Activated naive CD8-positive, alpha-beta T cell treated with anti-CD3 and anti-CD28 coated beads, Interleukin-2, amount 50 U/mL, for 24 hours (primary cell): ENCODE measurements around the gene HAUS7.
A peak's percentile ranks its signal among the peaks of the same experiment; 100 is the strongest.
"Not testable (repeated sequence)": the region's sequence is repeated elsewhere in the genome, so short reads cannot be mapped to it uniquely, and the experiment has no call there.

Experiments used
- ATAC-seq: fragments of 150-1000 bp; cut with Tn5 transposase; one replicate; pipeline ENCODE4 v1.10.0; 2021
- DNase-seq: peaks from one replicate; pipeline ENCODE4 v3.0.0; 2021
- H3K27ac Mint-ChIP-seq: one replicate; pipeline ENCODE4 v1.8.0; 2021; ENCODE audit warnings: mild to moderate bottlenecking, mixed read lengths
- H3K27me3 Mint-ChIP-seq: one replicate; pipeline ENCODE4 v1.8.0; 2021; ENCODE audit warnings: mixed read lengths
- H3K36me3 Mint-ChIP-seq: one replicate; pipeline ENCODE4 v1.8.0; 2021; ENCODE audit warnings: low read depth, mixed read lengths
- H3K4me1 Mint-ChIP-seq: one replicate; pipeline ENCODE4 v1.8.0; 2021; ENCODE audit warnings: mixed read lengths
- H3K4me3 Mint-ChIP-seq: one replicate; pipeline ENCODE4 v1.8.0; 2021; ENCODE audit warnings: mild to moderate bottlenecking, moderate library complexity, mixed read lengths
- H3K9me3 Mint-ChIP-seq: one replicate; pipeline ENCODE4 v1.8.0; 2021; ENCODE audit warnings: mixed read lengths

The HAUS7 gene

GRCh38 chrX:153410888-153411254 lies 59.5 kb downstream of the HAUS7 start:
- Mint-ChIP-seq H3K4me1 (peaks cover 8% of the 10 kb centered on the region), H3K4me3 (peak overlapping the region; percentile 59), H3K27ac (no peak overlapping the region), H3K9me3 (no peaks in the 10 kb centered on the region), H3K27me3 (no peaks in the 10 kb centered on the region), H3K36me3 (no peaks in the 10 kb centered on the region)
- DNase-seq (no peak), ATAC-seq (no peak)

GRCh38 chrX:153410373-153410772 lies 60.0 kb downstream of the HAUS7 start:
- Mint-ChIP-seq H3K9me3 (no peaks in the 10 kb centered on the region), H3K27me3 (no peaks in the 10 kb centered on the region), H3K4me1 (peaks cover 8% of the 10 kb centered on the region), H3K36me3 (no peaks in the 10 kb centered on the region), H3K4me3 (no peak overlapping the region), H3K27ac (no peak overlapping the region)
- DNase-seq (no peak), ATAC-seq (no peak)

- H3K27ac Mint-ChIP-seq: no peak overlapping the region
- H3K36me3 Mint-ChIP-seq: no peaks in the 10 kb centered on the region
- ATAC-seq (no peak), DNase-seq (no peak)
- H3K4me3 Mint-ChIP-seq: no peak overlapping the region
- peaks cover 8% of the 10 kb centered on the region for H3K4me1 Mint-ChIP-seq
- no peaks in the 10 kb centered on the region for H3K27me3 Mint-ChIP-seq
- H3K9me3 Mint-ChIP-seq: no peaks in the 10 kb centered on the region
Observed at GRCh38 chrX:153409414-153410101, 60.8 kb downstream of the HAUS7 start.

GRCh38 chrX:153408871-153409351 lies 61.5 kb downstream of the HAUS7 start:
- H3K36me3 Mint-ChIP-seq: no peaks in the 10 kb centered on the region
- H3K27me3 Mint-ChIP-seq: no peaks in the 10 kb centered on the region
- H3K4me3 Mint-ChIP-seq: no peak overlapping the region

GRCh38 chrX:153408221-153408721 lies 62.1 kb downstream of the HAUS7 start:
- no peak for DNase-seq
- H3K27me3 Mint-ChIP-seq: no peaks in the 10 kb centered on the region
- H3K4me3 Mint-ChIP-seq: no peak overlapping the region
- ATAC-seq: no peak
- no peak overlapping the region for H3K27ac Mint-ChIP-seq
- H3K9me3 Mint-ChIP-seq: no peaks in the 10 kb centered on the region
- peaks cover 8% of the 10 kb centered on the region for H3K4me1 Mint-ChIP-seq
- H3K36me3 Mint-ChIP-seq: no peaks in the 10 kb centered on the region

More at GRCh38 chrX:153408871-153409351, 61.5 kb downstream of the HAUS7 start:
- ATAC-seq: no peak
- Mint-ChIP-seq H3K27ac (no peak overlapping the region), H3K9me3 (no peaks in the 10 kb centered on the region), H3K4me1 (peaks cover 8% of the 10 kb centered on the region)
- DNase-seq: no peak

- ATAC-seq (no peak), DNase-seq (no peak)
- no peaks in the 10 kb centered on the region for H3K36me3 Mint-ChIP-seq
- no peaks in the 10 kb centered on the region for H3K27me3 Mint-ChIP-seq
- H3K9me3 Mint-ChIP-seq: no peaks in the 10 kb centered on the region
- no peak overlapping the region for H3K4me3 Mint-ChIP-seq
- H3K27ac Mint-ChIP-seq: no peak overlapping the region
- H3K4me1 Mint-ChIP-seq: peaks cover 8% of the 10 kb centered on the region
Observed at GRCh38 chrX:153407736-153408135, 62.6 kb downstream of the HAUS7 start.

GRCh38 chrX:153406903-153407302 lies 63.5 kb downstream of the HAUS7 start:
- Mint-ChIP-seq H3K27ac (no peak overlapping the region), H3K27me3 (no peaks in the 10 kb centered on the region), H3K9me3 (no peaks in the 10 kb centered on the region), H3K4me1 (peaks cover 4% of the 10 kb centered on the region), H3K4me3 (no peak overlapping the region), H3K36me3 (no peaks in the 10 kb centered on the region)
- ATAC-seq (no peak), DNase-seq (no peak)

- Mint-ChIP-seq H3K4me3 (no peak overlapping the region), H3K27ac (no peak overlapping the region), H3K27me3 (no peaks in the 10 kb centered on the region), H3K4me1 (peaks cover 2% of the 10 kb centered on the region), H3K36me3 (no peaks in the 10 kb centered on the region), H3K9me3 (no peaks in the 10 kb centered on the region)
- ATAC-seq: no peak
- DNase-seq: no peak
Observed at GRCh38 chrX:153406011-153406410, 64.4 kb downstream of the HAUS7 start.

- no peaks in the 10 kb centered on the region for H3K9me3 Mint-ChIP-seq
- no peaks in the 10 kb centered on the region for H3K4me1 Mint-ChIP-seq
- no peaks in the 10 kb centered on the region for H3K27me3 Mint-ChIP-seq
- H3K36me3 Mint-ChIP-seq: no peaks in the 10 kb centered on the region
- ATAC-seq (no peak), DNase-seq (no peak)
- H3K4me3 Mint-ChIP-seq: no peak overlapping the region
- H3K27ac Mint-ChIP-seq: no peak overlapping the region
Observed at GRCh38 chrX:153405426-153405825, 65.0 kb downstream of the HAUS7 start.

- ATAC-seq, H3K9me3 Mint-ChIP-seq, H3K4me1 Mint-ChIP-seq, DNase-seq, H3K36me3 Mint-ChIP-seq, H3K27ac Mint-ChIP-seq, H3K27me3 Mint-ChIP-seq, H3K4me3 Mint-ChIP-seq: not testable (repeated sequence)
Observed at GRCh38 chrX:153404333-153404732, 66.0 kb downstream of the HAUS7 start.

GRCh38 chrX:153401133-153401764 lies 69.1 kb downstream of the HAUS7 start, which contains the start of gene PNMA6E:
PNMA6E (minus strand) TSS chrX:153401350; CDS start chrX:153398849, 2,501 bp downstream.
- no peak for DNase-seq
- no peaks in the 10 kb centered on the region for H3K4me1 Mint-ChIP-seq
- no peak within 1 kb of the TSS for H3K4me3 Mint-ChIP-seq
- no peak for ATAC-seq
- H3K36me3 Mint-ChIP-seq: no peaks in the 10 kb centered on the region
- H3K27me3 Mint-ChIP-seq: no peaks in the 10 kb centered on the region
- no peak within 1 kb of the TSS for H3K27ac Mint-ChIP-seq
- no peaks in the 10 kb centered on the region for H3K9me3 Mint-ChIP-seq

- H3K9me3 Mint-ChIP-seq: no peaks in the 10 kb centered on the region
- DNase-seq (peak; percentile 66), ATAC-seq (peak; percentile 72)
- H3K36me3 Mint-ChIP-seq: no peaks in the 10 kb centered on the region
- no peak overlapping the region for H3K27ac Mint-ChIP-seq
- no peaks in the 10 kb centered on the region for H3K27me3 Mint-ChIP-seq
- no peaks in the 10 kb centered on the region for H3K4me1 Mint-ChIP-seq
- no peak overlapping the region for H3K4me3 Mint-ChIP-seq
Observed at GRCh38 chrX:153400146-153401132, 69.9 kb downstream of the HAUS7 start.

GRCh38 chrX:153398275-153398960 lies 72.0 kb downstream of the HAUS7 start:
- no peaks in the 10 kb centered on the region for H3K36me3 Mint-ChIP-seq

More at GRCh38 chrX:153398275-153398960, 72.0 kb downstream of the HAUS7 start:
- Mint-ChIP-seq H3K4me1 (no peaks in the 10 kb centered on the region), H3K27me3 (no peaks in the 10 kb centered on the region), H3K9me3 (no peaks in the 10 kb centered on the region), H3K27ac (no peak overlapping the region), H3K4me3 (no peak overlapping the region)
- DNase-seq (no peak), ATAC-seq (no peak)
